ENCODE data around the gene MERTK.

DNA sequence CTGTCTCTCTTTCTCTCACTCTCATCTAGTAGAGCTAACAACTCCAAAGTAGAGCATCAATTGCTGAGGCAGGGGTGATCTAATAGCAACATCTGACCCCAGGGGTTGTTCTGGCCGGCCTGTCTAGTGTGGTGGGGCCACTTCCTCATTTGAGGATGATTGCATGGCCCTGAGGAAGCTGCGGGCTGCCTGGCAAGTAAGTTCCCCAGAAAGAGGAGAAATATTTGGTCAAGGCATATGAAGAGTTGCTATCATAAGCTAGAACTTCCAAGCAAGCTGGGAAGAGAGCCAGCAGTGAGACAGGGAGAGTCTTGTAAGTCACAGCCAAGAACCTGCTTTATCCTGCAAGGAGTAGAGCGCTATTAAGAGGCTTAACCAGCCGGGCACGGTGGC lies 105.8 kb downstream of the MERTK start:
- TF ChIP-seq, protein P1, sequence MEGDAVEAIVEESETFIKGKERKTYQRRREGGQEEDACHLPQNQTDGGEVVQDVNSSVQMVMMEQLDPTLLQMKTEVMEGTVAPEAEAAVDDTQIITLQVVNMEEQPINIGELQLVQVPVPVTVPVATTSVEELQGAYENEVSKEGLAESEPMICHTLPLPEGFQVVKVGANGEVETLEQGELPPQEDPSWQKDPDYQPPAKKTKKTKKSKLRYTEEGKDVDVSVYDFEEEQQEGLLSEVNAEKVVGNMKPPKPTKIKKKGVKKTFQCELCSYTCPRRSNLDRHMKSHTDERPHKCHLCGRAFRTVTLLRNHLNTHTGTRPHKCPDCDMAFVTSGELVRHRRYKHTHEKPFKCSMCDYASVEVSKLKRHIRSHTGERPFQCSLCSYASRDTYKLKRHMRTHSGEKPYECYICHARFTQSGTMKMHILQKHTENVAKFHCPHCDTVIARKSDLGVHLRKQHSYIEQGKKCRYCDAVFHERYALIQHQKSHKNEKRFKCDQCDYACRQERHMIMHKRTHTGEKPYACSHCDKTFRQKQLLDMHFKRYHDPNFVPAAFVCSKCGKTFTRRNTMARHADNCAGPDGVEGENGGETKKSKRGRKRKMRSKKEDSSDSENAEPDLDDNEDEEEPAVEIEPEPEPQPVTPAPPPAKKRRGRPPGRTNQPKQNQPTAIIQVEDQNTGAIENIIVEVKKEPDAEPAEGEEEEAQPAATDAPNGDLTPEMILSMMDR (conservative IDR thresholded peaks at IDR 0.05; ENCODE audit: low read depth, low read length), result no peak
- no peak for TF ChIP-seq EZH2 (IDR thresholded peaks at IDR 0.05; ENCODE audit: low read length, unreplicated experiment)
